H9 (cell line): ENCODE data around the gene SLC4A11. TPM values are rescaled to one million over a fixed set of nuclear protein-coding genes. Genes with fewer than 3 reads are reported as not detected.

Experiments used
- DNase-seq: peaks from one replicate; pipeline ENCODE4 v3.0.0-alpha.2; 2017
- H2AFZ ChIP-seq: one replicate; pipeline ENCODE4 v1.6.1; 2013; ENCODE audit warnings: mild to moderate bottlenecking, low read length, control low read depth, moderate library complexity
- H2AK5ac ChIP-seq: 2 replicates; pipeline ENCODE4 v1.6.1; 2013; ENCODE audit warnings: low read length, control low read depth, mixed read lengths; ENCODE audit not compliant: insufficient read length
- H2BK120ac ChIP-seq: one replicate; pipeline ENCODE4 v1.6.1; 2013; ENCODE audit warnings: low read depth, mild to moderate bottlenecking, low read length, control low read depth, inconsistent platforms; ENCODE audit not compliant: poor library complexity, severe bottlenecking
- H2BK12ac ChIP-seq: 2 replicates; pipeline ENCODE4 v1.6.1; 2013; ENCODE audit warnings: low read length, control low read depth, mixed read lengths, low read depth; ENCODE audit not compliant: insufficient read length
- H2BK15ac ChIP-seq: 2 replicates; pipeline ENCODE4 v1.6.1; 2013; ENCODE audit warnings: low read depth, low read length, control low read depth
- H2BK20ac ChIP-seq: one replicate; pipeline ENCODE4 v1.6.1; 2013; ENCODE audit warnings: low read depth, mild to moderate bottlenecking, low read length, control low read depth, inconsistent platforms; ENCODE audit not compliant: poor library complexity, severe bottlenecking
- H2BK5ac ChIP-seq: 2 replicates; pipeline ENCODE4 v1.6.1; 2013; ENCODE audit warnings: low read length, control low read depth, mixed read lengths; ENCODE audit not compliant: insufficient read length
- H3K14ac ChIP-seq: 2 replicates; pipeline ENCODE4 v1.6.1; 2013; ENCODE audit warnings: low read length, control low read depth; ENCODE audit not compliant: insufficient read depth
- H3K18ac ChIP-seq: 2 replicates; pipeline ENCODE4 v1.6.1; 2013; ENCODE audit warnings: low read depth, mild to moderate bottlenecking, mixed read lengths, low read length, control low read depth; ENCODE audit not compliant: insufficient read length
- H3K23ac ChIP-seq: 2 replicates; pipeline ENCODE4 v1.6.1; 2013; ENCODE audit warnings: low read length, control low read depth, mixed read lengths, low read depth; ENCODE audit not compliant: insufficient read length
- H3K23me2 ChIP-seq: 2 replicates; pipeline ENCODE4 v1.6.1; 2013; ENCODE audit warnings: low read depth, mild to moderate bottlenecking, mixed read lengths, low read length, control low read depth; ENCODE audit not compliant: insufficient read length, poor library complexity, severe bottlenecking
- H3K27ac ChIP-seq: 2 replicates; pipeline ENCODE4 v1.5.1; 2013; ENCODE audit warnings: low read length, control low read depth, mixed read lengths, low read depth; ENCODE audit not compliant: insufficient read length
- H3K27me3 ChIP-seq: 2 replicates; pipeline ENCODE4 v1.6.1; 2013; ENCODE audit warnings: low read length, control low read depth, inconsistent platforms; ENCODE audit not compliant: insufficient read depth
- H3K4ac ChIP-seq: 2 replicates; pipeline ENCODE4 v1.6.1; 2013; ENCODE audit warnings: low read depth, mild to moderate bottlenecking, control low read depth, inconsistent platforms, low read length, moderate library complexity
- H3K4me1 ChIP-seq: 2 replicates; pipeline ENCODE4 v1.6.1; 2013; ENCODE audit warnings: low read length, control low read depth, inconsistent platforms; ENCODE audit not compliant: insufficient read depth
- H3K4me2 ChIP-seq: 2 replicates; pipeline ENCODE4 v1.6.1; 2013; ENCODE audit warnings: low read length, control low read depth, mixed read lengths; ENCODE audit not compliant: insufficient read length, insufficient read depth
- H3K56ac ChIP-seq: 2 replicates; pipeline ENCODE4 v1.6.1; 2013; ENCODE audit warnings: low read depth, mild to moderate bottlenecking, mixed read lengths, low read length, control low read depth; ENCODE audit not compliant: insufficient read length
- H3K79me1 ChIP-seq: 2 replicates; pipeline ENCODE4 v1.6.1; 2013; ENCODE audit warnings: low read depth, mild to moderate bottlenecking, moderate library complexity, low read length, control low read depth, inconsistent platforms; ENCODE audit not compliant: insufficient read depth, poor library complexity, severe bottlenecking
- H3K79me2 ChIP-seq: 2 replicates; pipeline ENCODE4 v1.6.1; 2013; ENCODE audit warnings: low read length, control low read depth, inconsistent platforms; ENCODE audit not compliant: insufficient read depth
- H3K9ac ChIP-seq: 2 replicates; pipeline ENCODE4 v1.6.1; 2013; ENCODE audit warnings: low read length, control low read depth, mixed read lengths; ENCODE audit not compliant: insufficient read length; ENCODE audit errors: extremely low read depth
- H3K9me3 ChIP-seq: one replicate; pipeline ENCODE4 v1.6.1; 2013; ENCODE audit warnings: low read depth, low read length, inconsistent platforms; ENCODE audit not compliant: control insufficient read depth
- H3T11ph ChIP-seq: one replicate; pipeline ENCODE4 v1.6.1; 2013; ENCODE audit warnings: mild to moderate bottlenecking, low read length, control low read depth, inconsistent platforms
- H4K20me1 ChIP-seq: one replicate; pipeline ENCODE4 v1.6.1; 2013; ENCODE audit not compliant: control insufficient read depth, insufficient read length, insufficient read depth
- H4K5ac ChIP-seq: 2 replicates; pipeline ENCODE4 v1.6.1; 2013; ENCODE audit warnings: low read depth, mild to moderate bottlenecking, mixed read lengths, low read length, control low read depth; ENCODE audit not compliant: insufficient read length
- H4K8ac ChIP-seq: replicated peaks from 2 replicates; pipeline ENCODE4 v1.6.1; 2013; ENCODE audit warnings: low read length, control low read depth, mixed read lengths, low read depth; ENCODE audit not compliant: insufficient read length
- H4K91ac ChIP-seq: 2 replicates; pipeline ENCODE4 v1.6.1; 2013; ENCODE audit warnings: low read depth, mild to moderate bottlenecking, moderate library complexity, mixed read lengths, low read length, control low read depth; ENCODE audit not compliant: insufficient read length
- H3K27ac Mint-ChIP-seq, 3 experiments: 2 replicates in 2 of 3; 3 replicates in 1 of 3; pipeline ENCODE4 v1.8.0; 2020 to 2021; ENCODE audit warnings: mixed read lengths in 3 of 3, mild to moderate bottlenecking in 1 of 3, moderate library complexity in 1 of 3
- H3K27me3 Mint-ChIP-seq: 2 replicates; pipeline ENCODE4 v1.8.0; 2021; ENCODE audit warnings: low read depth, mild to moderate bottlenecking, moderate library complexity, mixed read lengths
- H3K36me3 Mint-ChIP-seq, 3 experiments: 2 replicates in 2 of 3; 3 replicates in 1 of 3; pipeline ENCODE4 v1.8.0; 2020 to 2021; ENCODE audit warnings: low read depth in 3 of 3, mixed read lengths in 3 of 3; ENCODE audit not compliant: insufficient read depth in 1 of 3
- H3K4me1 Mint-ChIP-seq, 2 experiments: 2 replicates each; pipeline ENCODE4 v1.8.0; 2020; ENCODE audit warnings: mixed read lengths in 2 of 2
- H3K4me3 Mint-ChIP-seq, 2 experiments: 2 replicates in 1 of 2; 3 replicates in 1 of 2; pipeline ENCODE4 v1.8.0; 2020 to 2021; ENCODE audit warnings: mild to moderate bottlenecking in 2 of 2, mixed read lengths in 2 of 2, moderate library complexity in 1 of 2
- H3K9me3 Mint-ChIP-seq, 2 experiments: 2 replicates in 1 of 2; 3 replicates in 1 of 2; pipeline ENCODE4 v1.8.0; 2020; ENCODE audit warnings: mild to moderate bottlenecking in 2 of 2, mixed read lengths in 2 of 2, moderate library complexity in 1 of 2
- CTCF ChIP-seq: fragments of 200-600 bp; sonication (generic); conservative IDR thresholded peaks from 3 replicates; pipeline ENCODE4 v1.8.0; 2021; ENCODE audit warnings: antibody characterized with exemption, mild to moderate bottlenecking
- WGBS: extraction: QIAGEN DNeasy Blood & Tissue Kit; methylation state at CpG from one replicate; pipeline ENCODE4 v1.1.7; 2013; ENCODE audit warnings: missing lambda C conversion rate, low lambda C conversion rate, mixed read lengths; ENCODE audit not compliant: insufficient read length; ENCODE audit errors: extremely low coverage; 5-methylcytosine and 5-hydroxymethylcytosine counted together
- total RNA-seq: library from RNA; stranded (reverse); gene quantifications from 2 replicates; pipeline ENCODE4 v1.2.1, GENCODE V29; 2021

SLC4A11 gene
- total RNA-seq, 1 experiment from 2014 or later, result 29.4 TPM

GRCh38 chr20:3255728-3256127 lies 16.7 kb upstream of the SLC4A11 start:
- Histone ChIP-seq H3K18ac (no peak overlapping the region), H3K27me3 (no peaks in the 10 kb centered on the region), H3K23ac (no peak overlapping the region), H2BK5ac (no peak overlapping the region), H3K79me1 (no peaks in the 10 kb centered on the region), H3K27ac (no peak overlapping the region), H4K5ac (no peak overlapping the region), H2BK15ac (no peak overlapping the region), H4K8ac (no peak overlapping the region), H3K23me2 (no peaks in the 10 kb centered on the region), H2AK5ac (no peak overlapping the region), H3K9me3 (no peaks in the 10 kb centered on the region), H3K14ac (no peak overlapping the region), H3K4me1 (no peaks in the 10 kb centered on the region), H3T11ph (no peak overlapping the region), H3K56ac (no peak overlapping the region), H3K4ac (no peak overlapping the region), H2AFZ (no peak overlapping the region), H3K4me2 (no peak overlapping the region), H2BK120ac (no peak overlapping the region), H2BK20ac (no peak overlapping the region), H2BK12ac (no peak overlapping the region), H4K20me1 (no peaks in the 10 kb centered on the region), H3K79me2 (no peaks in the 10 kb centered on the region), H3K9ac (no peak overlapping the region), H4K91ac (no peak overlapping the region)
- Mint-ChIP-seq H3K4me3 (no peak overlapping the region), H3K36me3 (peaks cover 0 to 7% (median 0%) of the 10 kb centered on the region in 3 experiments; a peak in 4 of 7 replicates), H3K27me3 (no peaks in the 10 kb centered on the region), H3K27ac (peak overlapping the region in 1 of 3 experiments; percentile 29; a peak in 1 of 7 replicates), H3K9me3 (no peaks in the 10 kb centered on the region), H3K4me1 (no peaks in the 10 kb centered on the region)
- no peak for TF ChIP-seq CTCF
- DNase-seq, result no peak
- no CpG with 5 or more reads among the region's 5 CpGs for WGBS
